IMR-90 (cell line): ENCODE measurements around the gene CDH23. TPM values are rescaled to one million over a fixed set of nuclear protein-coding genes. Genes with fewer than 3 reads are reported as not detected.

Experiments
- ATAC-seq: fragments of 200-7000 bp; cut with Tn5 transposase; 2 replicates; pipeline ENCODE4 v1.9.1; 2020; ENCODE audit warnings: low read depth, mild to moderate bottlenecking, moderate library complexity
- BruUV-seq: library from RNA; stranded (reverse); fragments of 400-500 nt; replicated peaks from 2 replicates; lab custom pipeline; 2021; lab: Mats Ljungman, UMichigan
- CTCF ChIA-PET: fragments of 300-600 bp; formaldehyde crosslinking; extraction: SDS; loops from one replicate; lab custom pipeline; 2021; ENCODE audit warnings: antibody characterized with exemption; lab: Yijun Ruan, JAX
- POLR2A ChIA-PET: fragments of 300-600 bp; sonication (Branson Sonifier 250); formaldehyde crosslinking; loops from one replicate; lab custom pipeline; 2022; ENCODE audit warnings: antibody characterized with exemption; ENCODE audit not compliant: unreplicated experiment; lab: Charles Lee
- DNase-seq: peaks from one replicate; pipeline ENCODE4 v3.0.0; 2013
- H2AFZ ChIP-seq: replicated peaks from 2 replicates; pipeline ENCODE3; 2013; ENCODE audit warnings: low read length, mild to moderate bottlenecking; ENCODE audit not compliant: poor library complexity
- H2AK5ac ChIP-seq: 2 replicates; pipeline ENCODE4 v1.6.1; 2013; ENCODE audit warnings: low read depth, low read length, inconsistent platforms
- H2AK9ac ChIP-seq: replicated peaks from 2 replicates; pipeline ENCODE3; 2013; ENCODE audit warnings: mild to moderate bottlenecking, low read depth, low read length, moderate library complexity; ENCODE audit not compliant: poor library complexity
- H2BK120ac ChIP-seq: 2 replicates; pipeline ENCODE4 v1.6.1; 2013; ENCODE audit warnings: low read depth, low read length, inconsistent platforms
- H2BK15ac ChIP-seq: 3 replicates; pipeline ENCODE4 v1.6.1; 2013; ENCODE audit warnings: low read depth, low read length, inconsistent platforms
- H2BK20ac ChIP-seq: 2 replicates; pipeline ENCODE4 v1.6.1; 2013; ENCODE audit warnings: low read depth, mild to moderate bottlenecking, inconsistent platforms, low read length, moderate library complexity
- H2BK5ac ChIP-seq: 2 replicates; pipeline ENCODE4 v1.6.1; 2013; ENCODE audit warnings: mild to moderate bottlenecking, low read depth, low read length, inconsistent platforms; ENCODE audit not compliant: poor library complexity, severe bottlenecking
- H3K14ac ChIP-seq: replicated peaks from 2 replicates; pipeline ENCODE4 v1.6.1; 2013; ENCODE audit warnings: low read depth, low read length, inconsistent platforms
- H3K18ac ChIP-seq: 2 replicates; pipeline ENCODE4 v1.6.1; 2013; ENCODE audit warnings: low read depth, low read length, control low read depth
- H3K23ac ChIP-seq: 2 replicates; pipeline ENCODE4 v1.6.1; 2013; ENCODE audit warnings: low read depth, low read length, inconsistent platforms
- H3K27ac ChIP-seq: 2 replicates; pipeline ENCODE4 v1.5.1; 2013; ENCODE audit warnings: mild to moderate bottlenecking, control low read depth, low read length; ENCODE audit not compliant: insufficient read depth
- H3K27me3 ChIP-seq: 2 replicates; pipeline ENCODE4 v1.6.1; 2013; ENCODE audit warnings: low read length; ENCODE audit not compliant: control insufficient read depth, insufficient read depth
- H3K36me3 ChIP-seq: 2 replicates; pipeline ENCODE4 v1.6.1; 2013; ENCODE audit warnings: low read length, mixed read lengths; ENCODE audit not compliant: control insufficient read depth, insufficient read depth
- H3K4ac ChIP-seq: 2 replicates; pipeline ENCODE4 v1.6.1; 2013; ENCODE audit warnings: low read depth, low read length, inconsistent platforms
- H3K4me1 ChIP-seq: 2 replicates; pipeline ENCODE4 v1.6.1; 2013; ENCODE audit warnings: low read length, mixed read lengths; ENCODE audit not compliant: control insufficient read depth, insufficient read depth
- H3K4me2 ChIP-seq: 2 replicates; pipeline ENCODE4 v1.6.1; 2013; ENCODE audit warnings: low read depth, mild to moderate bottlenecking, control low read depth, low read length, moderate library complexity
- H3K4me3 ChIP-seq: 2 replicates; pipeline ENCODE4 v1.5.1; 2013; ENCODE audit warnings: low read depth, mild to moderate bottlenecking, control low read depth, low read length, moderate library complexity; ENCODE audit not compliant: insufficient read depth
- H3K56ac ChIP-seq: 2 replicates; pipeline ENCODE4 v1.6.1; 2013; ENCODE audit warnings: low read length, inconsistent platforms; ENCODE audit not compliant: insufficient read depth; ENCODE audit errors: extremely low read depth
- H3K79me1 ChIP-seq, 2 experiments: 2 replicates each; pipeline ENCODE4 v1.6.1; 2013; ENCODE audit warnings: low read length in 2 of 2, inconsistent platforms in 1 of 2, low read depth in 1 of 2
- H3K9ac ChIP-seq: 2 replicates; pipeline ENCODE4 v1.6.1; 2013; ENCODE audit warnings: low read depth, low read length, control low read depth
- H3K9me1 ChIP-seq: 2 replicates; pipeline ENCODE4 v1.6.1; 2013; ENCODE audit warnings: low read length, inconsistent platforms; ENCODE audit not compliant: insufficient read depth
- H3K9me3 ChIP-seq: 2 replicates; pipeline ENCODE4 v1.6.1; 2013; ENCODE audit warnings: low read length; ENCODE audit not compliant: control insufficient read depth, insufficient read depth
- H4K20me1 ChIP-seq: 2 replicates; pipeline ENCODE4 v1.6.1; 2013; ENCODE audit warnings: low read length, inconsistent platforms; ENCODE audit not compliant: insufficient read depth
- H4K5ac ChIP-seq: 2 replicates; pipeline ENCODE4 v1.6.1; 2013; ENCODE audit warnings: mild to moderate bottlenecking, low read depth, low read length, control low read depth
- H4K8ac ChIP-seq, 2 experiments: 2 replicates each; pipeline ENCODE4 v1.6.1; 2013; ENCODE audit warnings: low read depth in 2 of 2, low read length in 2 of 2, control low read depth in 1 of 2, inconsistent platforms in 1 of 2
- H4K91ac ChIP-seq: 2 replicates; pipeline ENCODE4 v1.6.1; 2013; ENCODE audit warnings: low read depth, low read length, inconsistent platforms; ENCODE audit not compliant: insufficient read depth
- CEBPB ChIP-seq: IDR thresholded peaks from 2 replicates; pipeline ENCODE4 v1.6.1; 2012; ENCODE audit warnings: low read depth, low read length, improper control_type of control experiment
- FOS ChIP-seq: fragments of 150-350 bp; IDR thresholded peaks from 2 replicates; pipeline ENCODE4 v1.6.1; 2016; ENCODE audit warnings: low read depth, low read length
- MAFK ChIP-seq: IDR thresholded peaks from 2 replicates; pipeline ENCODE4 v1.6.1; 2012; ENCODE audit warnings: low read depth, low read length, improper control_type of control experiment
- MAZ ChIP-seq: IDR thresholded peaks from 2 replicates; pipeline ENCODE4 v1.6.1; 2012; ENCODE audit warnings: low read depth, mild to moderate bottlenecking, low read length, improper control_type of control experiment, moderate library complexity, borderline replicate concordance
- RFX5 ChIP-seq: IDR thresholded peaks from 2 replicates; pipeline ENCODE4 v1.8.0; 2012; ENCODE audit warnings: low read depth, mild to moderate bottlenecking, low read length, moderate library complexity
- SMC3 ChIP-seq: fragments of 150-350 bp; IDR thresholded peaks from 2 replicates; pipeline ENCODE4 v1.6.1; 2016; ENCODE audit warnings: low read depth, mild to moderate bottlenecking, antibody characterized with exemption, low read length, moderate library complexity
- WGBS, 2 experiments: methylation state at CpG; one replicate each; pipeline versions ENCODE4 v1.1.5 to v1.1.7; 2013; ENCODE audit warnings: missing lambda C conversion rate in 2 of 2; ENCODE audit not compliant: insufficient read length in 1 of 2; ENCODE audit errors: extremely low coverage in 2 of 2; 5-methylcytosine and 5-hydroxymethylcytosine counted together
- dilution Hi-C: fragments of 300-500 bp; cut with HindIII; formaldehyde crosslinking; loops from one replicate; pipeline ENCODE4 v1.14.3; 2018; ENCODE audit warnings: low sequenced_read_pairs; ENCODE audit not compliant: unreplicated experiment
- in situ Hi-C: fragments of 300-500 bp; cut with MboI; formaldehyde crosslinking; loops from 3 replicates; pipeline ENCODE4 v1.14.3; 2019; ENCODE audit warnings: low sequenced_read_pairs, inconsistent platforms, mixed read lengths
- intact Hi-C: fragments of 100-400 bp; cut with micrococcal nuclease; formaldehyde crosslinking; loops from 2 replicates; pipeline ENCODE4 v1.10.0; 2022
- polyA plus RNA-seq, 3 experiments: library from polyadenylated mRNA; depleted of rRNA; stranded (reverse); fragments of >200 nt; gene quantifications; 2 replicates each; pipeline ENCODE4 v1.2.3, GENCODE V29; 2012; ENCODE audit warnings: low replicate concordance in 1 of 3
- total RNA-seq: library from RNA; depleted of rRNA; stranded (reverse); fragments of >200 nt; gene quantifications from 2 replicates; pipeline ENCODE4 v1.2.3, GENCODE V29; 2012
- TF ChIP-seq, protein P1 (sequence below): conservative IDR thresholded peaks from 2 replicates; pipeline ENCODE4 v1.5.1; 2012; ENCODE audit warnings: mild to moderate bottlenecking, low read depth, low read length, improper control_type of control experiment
- TF ChIP-seq, protein P2 (sequence below): fragments of 150-350 bp; IDR thresholded peaks from 2 replicates; pipeline ENCODE4 v1.6.1; 2017; ENCODE audit warnings: mild to moderate bottlenecking, antibody characterized with exemption, low read length, low read depth
- TF ChIP-seq, protein P3 (sequence below): fragments of 150-350 bp; IDR thresholded peaks from 2 replicates; pipeline ENCODE4 v1.6.1; 2016; ENCODE audit warnings: low read depth, mild to moderate bottlenecking, low read length, moderate library complexity, borderline replicate concordance

Gene CDH23
- total and polyA plus RNA-seq, 2 of the 4 experiments (the other 2 are of a cell fraction) = under 0.01 to 0.03 TPM

DNA sequence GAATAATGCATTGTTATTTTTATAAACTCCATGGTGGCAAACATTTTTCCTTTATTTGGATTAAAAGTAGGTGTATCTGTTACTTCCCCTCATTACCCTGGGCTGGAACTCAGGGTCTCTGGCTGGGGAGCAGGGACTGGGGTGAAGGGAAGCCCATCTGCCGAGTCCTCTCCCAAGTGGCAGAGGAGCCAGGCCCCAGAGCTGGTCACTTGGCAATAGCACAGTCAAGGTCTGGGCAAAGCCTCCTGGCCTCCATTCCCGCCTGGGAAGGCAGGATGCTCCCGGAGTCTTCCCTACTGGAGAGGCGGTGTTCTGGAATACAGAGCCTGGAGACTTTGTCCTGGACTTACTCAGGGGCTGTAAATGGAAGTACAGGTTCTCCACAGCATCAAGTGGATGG lies 76.2 kb downstream of the CDH23 start:
- Histone ChIP-seq H3K4me2 (no peak overlapping the region), H3K36me3 (no peaks in the 10 kb centered on the region), H3K18ac (no peak overlapping the region), H4K20me1 (no peaks in the 10 kb centered on the region), H3K56ac (no peak overlapping the region), H3K9me1 (no peaks in the 10 kb centered on the region), H3K79me1 (no peaks in the 10 kb centered on the region), H3K9me3 (no peaks in the 10 kb centered on the region), H3K27ac (no peak overlapping the region), H4K5ac (no peak overlapping the region), H3K4me3 (no peak overlapping the region), H2BK5ac (no peak overlapping the region), H2AK9ac (no peak overlapping the region), H2AFZ (no peak overlapping the region), H2AK5ac (no peak overlapping the region), H3K9ac (no peak overlapping the region), H3K14ac (no peak overlapping the region), H3K27me3 (peaks cover 30% of the 10 kb centered on the region), H3K4me1 (no peaks in the 10 kb centered on the region), H3K23ac (no peak overlapping the region), H3K4ac (no peak overlapping the region), H2BK15ac (no peak overlapping the region), H4K91ac (no peak overlapping the region), H2BK20ac (no peak overlapping the region), H2BK120ac (no peak overlapping the region), H4K8ac (no peak overlapping the region)
- no peak for TF ChIP-seq MAZ
- no peak for TF ChIP-seq FOS
- TF ChIP-seq, protein P1, sequence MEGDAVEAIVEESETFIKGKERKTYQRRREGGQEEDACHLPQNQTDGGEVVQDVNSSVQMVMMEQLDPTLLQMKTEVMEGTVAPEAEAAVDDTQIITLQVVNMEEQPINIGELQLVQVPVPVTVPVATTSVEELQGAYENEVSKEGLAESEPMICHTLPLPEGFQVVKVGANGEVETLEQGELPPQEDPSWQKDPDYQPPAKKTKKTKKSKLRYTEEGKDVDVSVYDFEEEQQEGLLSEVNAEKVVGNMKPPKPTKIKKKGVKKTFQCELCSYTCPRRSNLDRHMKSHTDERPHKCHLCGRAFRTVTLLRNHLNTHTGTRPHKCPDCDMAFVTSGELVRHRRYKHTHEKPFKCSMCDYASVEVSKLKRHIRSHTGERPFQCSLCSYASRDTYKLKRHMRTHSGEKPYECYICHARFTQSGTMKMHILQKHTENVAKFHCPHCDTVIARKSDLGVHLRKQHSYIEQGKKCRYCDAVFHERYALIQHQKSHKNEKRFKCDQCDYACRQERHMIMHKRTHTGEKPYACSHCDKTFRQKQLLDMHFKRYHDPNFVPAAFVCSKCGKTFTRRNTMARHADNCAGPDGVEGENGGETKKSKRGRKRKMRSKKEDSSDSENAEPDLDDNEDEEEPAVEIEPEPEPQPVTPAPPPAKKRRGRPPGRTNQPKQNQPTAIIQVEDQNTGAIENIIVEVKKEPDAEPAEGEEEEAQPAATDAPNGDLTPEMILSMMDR = no peak
- TF ChIP-seq MAFK = no peak
- TF ChIP-seq CEBPB = no peak
- no peak for TF ChIP-seq SMC3
- TF ChIP-seq, protein P2, sequence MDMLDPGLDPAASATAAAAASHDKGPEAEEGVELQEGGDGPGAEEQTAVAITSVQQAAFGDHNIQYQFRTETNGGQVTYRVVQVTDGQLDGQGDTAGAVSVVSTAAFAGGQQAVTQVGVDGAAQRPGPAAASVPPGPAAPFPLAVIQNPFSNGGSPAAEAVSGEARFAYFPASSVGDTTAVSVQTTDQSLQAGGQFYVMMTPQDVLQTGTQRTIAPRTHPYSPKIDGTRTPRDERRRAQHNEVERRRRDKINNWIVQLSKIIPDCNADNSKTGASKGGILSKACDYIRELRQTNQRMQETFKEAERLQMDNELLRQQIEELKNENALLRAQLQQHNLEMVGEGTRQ = no peak
- TF ChIP-seq, protein P3, sequence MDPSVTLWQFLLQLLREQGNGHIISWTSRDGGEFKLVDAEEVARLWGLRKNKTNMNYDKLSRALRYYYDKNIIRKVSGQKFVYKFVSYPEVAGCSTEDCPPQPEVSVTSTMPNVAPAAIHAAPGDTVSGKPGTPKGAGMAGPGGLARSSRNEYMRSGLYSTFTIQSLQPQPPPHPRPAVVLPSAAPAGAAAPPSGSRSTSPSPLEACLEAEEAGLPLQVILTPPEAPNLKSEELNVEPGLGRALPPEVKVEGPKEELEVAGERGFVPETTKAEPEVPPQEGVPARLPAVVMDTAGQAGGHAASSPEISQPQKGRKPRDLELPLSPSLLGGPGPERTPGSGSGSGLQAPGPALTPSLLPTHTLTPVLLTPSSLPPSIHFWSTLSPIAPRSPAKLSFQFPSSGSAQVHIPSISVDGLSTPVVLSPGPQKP = no peak
- TF ChIP-seq RFX5 = no peak
- WGBS, 2 experiments = 83% methylated on average over 2 of the region's 4 CpGs; no CpG with 5 or more reads in 1 of the 2 experiments
- ATAC-seq (no peak), DNase-seq (no peak)
- CTCF ChIA-PET = no interaction called here
- intact Hi-C loops (no loop called here), dilution Hi-C loops (no loop called here), in situ Hi-C loops (no loop called here)
- BruUV-seq = no TSS peak
- POLR2A ChIA-PET = no interaction called here
